IgD-negative memory B cell (primary cell): ENCODE measurements around the gene RNF213. TPM values are rescaled to one million over a fixed set of nuclear protein-coding genes. Genes with fewer than 3 reads are reported as not detected.
A peak's percentile ranks its signal among the peaks of the same experiment; 100 is the strongest.
"Not testable (repeated sequence)": the region's sequence is repeated elsewhere in the genome, so short reads cannot be mapped to it uniquely, and the experiment has no call there.

Experiments
- H3K27ac Mint-ChIP-seq, 3 donors: one replicate each; pipeline ENCODE4 v1.8.0; 2020 to 2022; ENCODE audit warnings: mild to moderate bottlenecking in 3 of 3, mixed read lengths in 3 of 3, moderate library complexity in 1 of 3
- H3K27me3 Mint-ChIP-seq: one replicate; pipeline ENCODE4 v1.8.0; 2021; ENCODE audit warnings: mixed read lengths
- H3K36me3 Mint-ChIP-seq: one replicate; pipeline ENCODE4 v1.8.0; 2020; ENCODE audit warnings: mild to moderate bottlenecking, mixed read lengths
- H3K4me1 Mint-ChIP-seq, 3 donors: one replicate each; pipeline ENCODE4 v1.8.0; 2020 to 2022; ENCODE audit warnings: mixed read lengths in 3 of 3, mild to moderate bottlenecking in 1 of 3
- H3K4me3 Mint-ChIP-seq, 4 donors: one replicate each; pipeline ENCODE4 v1.8.0; 2020 to 2022; ENCODE audit warnings: mild to moderate bottlenecking in 4 of 4, mixed read lengths in 4 of 4, moderate library complexity in 3 of 4
- H3K9me3 Mint-ChIP-seq, 3 donors: one replicate each; pipeline ENCODE4 v1.8.0; 2020 to 2021; ENCODE audit warnings: mixed read lengths in 3 of 3, mild to moderate bottlenecking in 1 of 3
- polyA plus RNA-seq: library from polyadenylated mRNA; unstranded; fragments of 300-500 nt; fragmentation: Illumina TruSeq; gene quantifications from one replicate; pipeline ENCODE4 v1.2.3, GENCODE V29; 2021

Gene RNF213
- polyA plus RNA-seq, 1 donor from 2014 or later = 26.2 TPM

GRCh38 chr17:80397686-80398085 lies 137.0 kb downstream of the RNF213 start:
- peaks cover 0 to 2% (median 0%) of the 10 kb centered on the region in 3 donors for H3K4me1 Mint-ChIP-seq
- no peaks in the 10 kb centered on the region for H3K9me3 Mint-ChIP-seq
- H3K27me3 Mint-ChIP-seq = peaks cover 1% of the 10 kb centered on the region
- no peak overlapping the region for H3K4me3 Mint-ChIP-seq
- no peak overlapping the region for H3K27ac Mint-ChIP-seq
- H3K36me3 Mint-ChIP-seq = peaks cover 2% of the 10 kb centered on the region

GRCh38 chr17:80401086-80401485 lies 140.4 kb downstream of the RNF213 start:
- H3K9me3 Mint-ChIP-seq, H3K27me3 Mint-ChIP-seq, H3K4me1 Mint-ChIP-seq, H3K4me3 Mint-ChIP-seq, H3K36me3 Mint-ChIP-seq: not testable (repeated sequence)
- H3K27ac Mint-ChIP-seq = peak overlapping the region in 1 of 3 donors; percentile 32

GRCh38 chr17:80402102-80402501 lies 141.4 kb downstream of the RNF213 start:
- H3K27ac Mint-ChIP-seq, H3K4me3 Mint-ChIP-seq, H3K9me3 Mint-ChIP-seq, H3K36me3 Mint-ChIP-seq, H3K27me3 Mint-ChIP-seq, H3K4me1 Mint-ChIP-seq: not testable (repeated sequence)

- no peak overlapping the region for H3K4me3 Mint-ChIP-seq
- peaks cover 1% of the 10 kb centered on the region for H3K27me3 Mint-ChIP-seq
- no peak overlapping the region for H3K27ac Mint-ChIP-seq
- H3K36me3 Mint-ChIP-seq = no peaks in the 10 kb centered on the region
- peaks cover 0 to 2% (median 0%) of the 10 kb centered on the region in 3 donors for H3K4me1 Mint-ChIP-seq
- no peaks in the 10 kb centered on the region for H3K9me3 Mint-ChIP-seq
These were observed 142.3 kb downstream of the RNF213 start for GRCh38 chr17:80402959-80403358.

- peaks cover 5% of the 10 kb centered on the region for H3K27me3 Mint-ChIP-seq
- no peaks in the 10 kb centered on the region for H3K9me3 Mint-ChIP-seq
- no peak overlapping the region for H3K27ac Mint-ChIP-seq
- no peaks in the 10 kb centered on the region for H3K4me1 Mint-ChIP-seq
- H3K36me3 Mint-ChIP-seq = no peaks in the 10 kb centered on the region
- H3K4me3 Mint-ChIP-seq = no peak overlapping the region
These were observed 145.5 kb downstream of the RNF213 start for GRCh38 chr17:80406146-80406545.

GRCh38 chr17:80407917-80408316 lies 147.3 kb downstream of the RNF213 start:
- not testable (repeated sequence) for H3K4me1 Mint-ChIP-seq, H3K4me3 Mint-ChIP-seq, H3K27me3 Mint-ChIP-seq, H3K36me3 Mint-ChIP-seq, H3K27ac Mint-ChIP-seq, H3K9me3 Mint-ChIP-seq

GRCh38 chr17:80408872-80409271 lies 148.2 kb downstream of the RNF213 start:
- H3K27me3 Mint-ChIP-seq = peaks cover 11% of the 10 kb centered on the region
- no peak overlapping the region for H3K27ac Mint-ChIP-seq
- no peaks in the 10 kb centered on the region for H3K9me3 Mint-ChIP-seq
- no peaks in the 10 kb centered on the region for H3K4me1 Mint-ChIP-seq
- H3K36me3 Mint-ChIP-seq = no peaks in the 10 kb centered on the region
- H3K4me3 Mint-ChIP-seq = no peak overlapping the region

GRCh38 chr17:80409626-80410025 lies 149.0 kb downstream of the RNF213 start:
- no peaks in the 10 kb centered on the region for H3K36me3 Mint-ChIP-seq

GRCh38 chr17:80410441-80411087 lies 149.9 kb downstream of the RNF213 start:
- peaks cover 5 to 10% (median 6%) of the 10 kb centered on the region in 3 donors for H3K4me1 Mint-ChIP-seq

More at GRCh38 chr17:80409626-80410025, 149.0 kb downstream of the RNF213 start:
- H3K4me3 Mint-ChIP-seq = no peak overlapping the region
- peaks cover 5 to 6% (median 5%) of the 10 kb centered on the region in 3 donors for H3K4me1 Mint-ChIP-seq
- H3K9me3 Mint-ChIP-seq = no peaks in the 10 kb centered on the region
- no peak overlapping the region for H3K27ac Mint-ChIP-seq
- peaks cover 18% of the 10 kb centered on the region for H3K27me3 Mint-ChIP-seq

GRCh38 chr17:80413771-80414507 lies 153.3 kb downstream of the RNF213 start:
- peaks cover 18% of the 10 kb centered on the region for H3K27me3 Mint-ChIP-seq
- H3K9me3 Mint-ChIP-seq = no peaks in the 10 kb centered on the region
- H3K4me3 Mint-ChIP-seq = peak overlapping the region; percentile 87 to 94 (median 91)
- peak overlapping the region; percentile 90 to 96 (median 95) for H3K27ac Mint-ChIP-seq
- H3K36me3 Mint-ChIP-seq = no peaks in the 10 kb centered on the region
- peaks cover 10 to 17% (median 12%) of the 10 kb centered on the region in 3 donors for H3K4me1 Mint-ChIP-seq

More at GRCh38 chr17:80410441-80411087, 149.9 kb downstream of the RNF213 start:
- not testable (repeated sequence) for H3K4me3 Mint-ChIP-seq, H3K27ac Mint-ChIP-seq, H3K9me3 Mint-ChIP-seq, H3K36me3 Mint-ChIP-seq
- H3K27me3 Mint-ChIP-seq = peaks cover 18% of the 10 kb centered on the region

- no peaks in the 10 kb centered on the region for H3K36me3 Mint-ChIP-seq
- peaks cover 18% of the 10 kb centered on the region for H3K27me3 Mint-ChIP-seq
- peak overlapping the region; percentile 90 to 96 (median 95) for H3K27ac Mint-ChIP-seq
- H3K4me3 Mint-ChIP-seq = peak overlapping the region; percentile 87 to 94 (median 91)
- H3K4me1 Mint-ChIP-seq = peaks cover 10 to 17% (median 13%) of the 10 kb centered on the region in 3 donors
- H3K9me3 Mint-ChIP-seq = no peaks in the 10 kb centered on the region
These were observed 153.8 kb downstream of the RNF213 start for GRCh38 chr17:80414508-80414802.

GRCh38 chr17:80414803-80415625 lies 154.4 kb downstream of the RNF213 start, which contains the start of gene ENDOV:
ENDOV (plus strand) TSS chr17:80415167; CDS start chr17:80415195, 28 bp downstream.
- Mint-ChIP-seq H3K27ac (peak within 1 kb of the TSS; percentile 90 to 96 (median 95)), H3K27me3 (peaks cover 14% of the 10 kb centered on the region), H3K36me3 (peaks cover 2% of the 10 kb centered on the region)

GRCh38 chr17:80415626-80416137 lies 155.0 kb downstream of the RNF213 start:
- H3K27me3 Mint-ChIP-seq = peaks cover 13% of the 10 kb centered on the region
- H3K4me1 Mint-ChIP-seq = peaks cover 10 to 17% (median 15%) of the 10 kb centered on the region in 3 donors
- H3K9me3 Mint-ChIP-seq = no peaks in the 10 kb centered on the region
- peak overlapping the region; percentile 90 to 96 (median 95) for H3K27ac Mint-ChIP-seq
- peaks cover 4% of the 10 kb centered on the region for H3K36me3 Mint-ChIP-seq
- peak overlapping the region; percentile 87 to 94 (median 91) for H3K4me3 Mint-ChIP-seq

More at GRCh38 chr17:80414803-80415625, 154.4 kb downstream of the RNF213 start, which contains the start of gene ENDOV:
- Mint-ChIP-seq H3K4me1 (peaks cover 10 to 17% (median 15%) of the 10 kb centered on the region in 3 donors), H3K9me3 (no peaks in the 10 kb centered on the region), H3K4me3 (peak within 1 kb of the TSS; percentile 87 to 94 (median 91))

GRCh38 chr17:80416260-80416939 lies 155.7 kb downstream of the RNF213 start:
- H3K4me3 Mint-ChIP-seq = peak overlapping the region; percentile 83 to 94 (median 88)
- H3K27me3 Mint-ChIP-seq = peaks cover 13% of the 10 kb centered on the region
- H3K36me3 Mint-ChIP-seq = peaks cover 4% of the 10 kb centered on the region
- peaks cover 10 to 17% (median 15%) of the 10 kb centered on the region in 3 donors for H3K4me1 Mint-ChIP-seq
- peak overlapping the region; percentile 5 to 95 (median 90) for H3K27ac Mint-ChIP-seq
- H3K9me3 Mint-ChIP-seq = no peaks in the 10 kb centered on the region
